CD4-positive, alpha-beta T cell treated with Interleukin-6 at 100 ng/mL for 8 hours (primary cell): Measurements from ENCODE around the gene OR9Q1.
"Not testable (repeated sequence)": the region's sequence is repeated elsewhere in the genome, so short reads cannot be mapped to it uniquely, and the experiment has no call there.

Experiments used
- DNase-seq: peaks from one replicate; pipeline ENCODE4 v3.0.0-alpha.2; 2020; ENCODE audit warnings: mixed read lengths, low spot score

OR9Q1 gene, protein sequence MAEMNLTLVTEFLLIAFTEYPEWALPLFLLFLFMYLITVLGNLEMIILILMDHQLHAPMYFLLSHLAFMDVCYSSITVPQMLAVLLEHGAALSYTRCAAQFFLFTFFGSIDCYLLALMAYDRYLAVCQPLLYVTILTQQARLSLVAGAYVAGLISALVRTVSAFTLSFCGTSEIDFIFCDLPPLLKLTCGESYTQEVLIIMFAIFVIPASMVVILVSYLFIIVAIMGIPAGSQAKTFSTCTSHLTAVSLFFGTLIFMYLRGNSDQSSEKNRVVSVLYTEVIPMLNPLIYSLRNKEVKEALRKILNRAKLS

DNA sequence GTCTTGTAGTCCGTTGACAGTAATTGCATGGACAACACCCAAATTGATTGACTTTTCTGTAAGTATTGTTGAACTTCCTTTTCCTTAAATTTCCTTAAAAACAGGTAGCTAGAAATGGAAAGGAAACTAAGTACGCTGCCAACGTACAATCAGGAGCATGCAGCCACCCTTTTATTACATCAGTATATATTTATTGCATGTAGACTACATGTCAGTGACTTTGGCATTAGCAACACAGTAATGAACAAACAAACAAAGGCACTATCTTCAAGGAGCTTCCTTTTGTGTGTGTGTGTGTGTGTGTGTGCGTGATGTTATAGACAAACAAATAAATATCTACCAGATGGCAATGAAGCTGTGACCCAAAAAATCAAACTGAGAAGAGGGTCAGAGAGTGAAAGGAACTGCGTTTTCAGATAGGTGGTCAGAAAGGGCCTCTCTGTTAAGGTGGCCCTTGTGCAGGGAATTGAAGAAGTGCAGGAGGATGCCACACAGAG lies at the start of gene OR9Q1:
Gene OR9Q1 (plus strand): TSS at position 447 of the 497 bp plus-strand sequence. CDS start 155,564 bp downstream, outside the sequence.
- no peak for DNase-seq

DNA sequence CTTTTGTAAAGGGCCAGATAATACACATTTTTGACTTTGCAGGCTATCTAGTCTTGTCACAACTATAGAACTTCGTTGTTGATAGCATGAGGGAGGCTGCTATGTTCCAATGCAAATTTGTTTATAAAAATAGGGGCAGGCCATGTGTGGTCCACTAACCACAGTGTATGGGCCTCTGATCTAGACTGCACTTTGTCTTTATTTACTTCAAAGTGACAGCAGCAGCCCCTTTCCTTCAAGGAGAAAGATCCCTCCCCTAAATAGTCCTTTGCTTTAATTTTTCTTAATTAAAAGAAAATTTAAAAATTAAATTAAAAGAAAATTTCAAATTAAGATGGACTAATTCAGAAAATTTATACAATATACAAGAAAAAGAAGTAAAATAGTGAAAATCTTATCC lies 49.5 kb upstream of the OR9Q1 start:
- no peak for DNase-seq

DNA sequence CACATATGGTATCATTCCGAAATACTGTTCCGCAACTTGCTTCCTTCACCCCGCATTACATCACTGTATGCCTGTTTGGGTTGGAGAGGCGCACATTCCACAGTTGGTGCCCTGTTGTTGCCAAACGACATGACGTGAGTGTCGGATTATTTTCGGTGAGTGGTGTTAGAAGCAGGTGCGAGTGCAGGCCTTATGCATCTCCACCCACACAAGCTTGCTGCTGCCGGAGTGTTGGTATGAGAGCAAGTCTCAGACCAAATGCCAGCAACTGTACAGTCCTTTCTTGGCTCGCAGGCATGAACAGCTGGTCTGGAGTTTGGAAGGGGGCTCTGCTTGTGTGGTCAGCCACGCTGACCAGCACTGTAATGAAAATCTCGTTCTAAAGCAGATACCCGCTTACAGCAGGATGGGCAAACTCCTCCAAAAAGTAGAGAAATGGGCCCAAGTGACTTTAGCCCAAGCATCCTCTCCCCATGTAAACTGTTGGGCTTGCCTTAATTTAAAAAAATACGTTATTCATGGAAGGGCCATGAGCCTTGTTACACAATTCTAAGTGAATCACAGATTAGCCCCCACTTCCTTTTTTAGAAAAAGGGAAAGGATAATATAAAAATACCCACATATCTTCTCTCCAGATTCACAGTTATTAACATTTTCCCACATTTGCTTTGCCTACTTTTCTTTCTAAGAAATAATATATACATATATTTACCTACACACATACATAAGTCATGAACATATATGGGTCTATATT lies 48.7 kb upstream of the OR9Q1 start:
- DNase-seq, result no peak

DNA sequence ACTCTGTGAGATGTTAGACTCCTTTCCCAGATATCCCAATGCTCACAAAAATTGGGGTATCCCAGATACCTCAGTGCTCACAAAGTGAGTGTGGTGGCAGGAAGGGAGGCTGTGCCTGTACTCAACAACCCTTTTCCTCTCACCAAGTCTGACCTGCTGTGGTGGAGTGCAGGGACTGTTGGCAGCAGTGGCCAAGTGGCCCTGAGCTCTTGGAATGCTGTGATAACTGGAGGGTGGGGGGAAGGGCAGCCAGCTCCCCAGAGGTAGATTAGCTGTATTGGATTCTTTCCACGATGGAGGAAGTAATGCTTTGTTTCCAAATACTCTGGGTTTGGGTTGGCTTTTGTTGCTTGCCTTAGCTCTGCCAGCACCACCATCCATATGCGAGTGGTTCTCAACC lies 46.0 kb upstream of the OR9Q1 start:
- DNase-seq, result no peak

DNA sequence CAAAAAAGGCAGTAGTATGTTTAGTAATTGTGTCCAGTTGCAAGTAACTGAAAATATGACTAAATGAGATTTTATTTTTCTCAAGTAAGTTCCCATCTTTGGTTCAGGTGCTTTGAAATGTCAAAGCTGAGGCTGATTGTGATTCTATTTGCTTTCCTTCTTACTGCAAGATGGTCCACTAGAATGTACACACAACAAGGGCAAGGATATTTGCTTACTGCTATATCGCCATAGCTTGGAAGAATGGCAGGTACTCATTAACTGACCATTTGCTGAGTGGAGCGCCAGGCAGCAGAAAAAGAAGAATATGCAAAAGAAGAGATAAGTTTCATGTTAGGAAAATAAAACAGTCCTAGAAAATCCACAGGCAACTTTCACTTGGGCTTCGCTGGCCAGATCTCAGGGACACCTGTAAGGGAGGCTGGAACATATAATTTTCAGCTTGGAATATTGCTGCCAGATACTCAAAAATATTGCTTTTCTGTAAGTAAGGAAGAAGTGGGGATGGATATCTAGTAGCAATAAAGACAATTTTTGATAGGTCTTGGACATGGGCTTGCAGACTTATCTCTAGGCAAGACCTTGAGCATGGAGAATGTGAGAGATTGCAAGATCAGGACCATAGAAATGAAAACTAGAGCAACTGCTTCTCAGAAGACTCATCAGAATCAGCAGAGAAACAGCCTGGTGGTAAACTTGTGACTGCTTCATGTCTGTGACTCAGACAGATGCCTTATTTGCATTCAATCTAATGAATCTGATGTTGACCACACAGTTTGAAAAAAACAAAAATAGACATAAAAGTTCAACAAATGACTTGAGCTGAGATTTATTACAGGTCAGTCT lies 44.8 kb upstream of the OR9Q1 start:
- no peak for DNase-seq

DNA sequence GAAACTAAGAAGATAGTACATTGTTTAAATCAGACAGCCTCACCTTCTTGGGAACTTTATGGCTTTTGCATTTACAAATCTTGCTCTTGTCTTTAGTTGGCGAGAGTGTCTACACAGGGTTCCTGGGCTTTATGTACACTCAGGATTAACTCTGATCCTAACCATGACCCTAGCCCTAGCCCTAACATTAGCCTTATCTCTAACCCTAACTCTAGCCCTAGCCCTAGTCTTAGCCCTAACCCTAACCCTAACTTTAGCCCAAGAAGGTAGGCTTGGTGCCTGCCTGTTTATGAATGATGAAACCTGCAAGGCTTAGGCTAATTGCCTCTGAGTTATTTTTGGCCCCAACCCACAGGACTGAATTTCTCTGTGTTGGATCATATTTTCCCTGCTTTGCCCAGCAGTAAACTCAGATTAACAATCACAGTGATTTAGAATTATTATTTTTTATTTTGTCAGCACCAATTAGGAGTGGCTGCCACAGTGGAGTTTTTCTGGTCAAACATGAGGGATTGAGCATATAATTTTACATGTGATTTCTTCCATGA lies 44.1 kb upstream of the OR9Q1 start:
- no peak for DNase-seq

DNA sequence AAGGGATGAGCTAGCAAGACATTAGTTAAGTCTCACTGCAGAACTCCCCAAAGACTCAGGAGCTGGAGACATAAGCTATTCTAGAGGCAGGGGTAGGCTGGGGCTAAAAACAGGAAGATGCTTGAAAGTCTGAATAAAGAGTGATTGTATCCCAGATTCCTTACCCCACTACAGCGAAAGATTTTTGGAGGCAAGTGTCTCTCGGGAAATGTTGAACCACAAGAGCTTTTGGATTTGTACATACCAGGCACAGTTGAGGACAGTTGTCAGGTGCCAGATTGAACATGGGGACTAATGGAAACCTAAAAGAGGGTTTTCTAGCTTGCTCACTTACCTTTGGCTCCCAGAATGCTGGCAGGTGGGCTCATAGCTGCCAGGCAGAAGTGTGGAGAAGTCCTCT lies 43.5 kb upstream of the OR9Q1 start:
- DNase-seq, result no peak

DNA sequence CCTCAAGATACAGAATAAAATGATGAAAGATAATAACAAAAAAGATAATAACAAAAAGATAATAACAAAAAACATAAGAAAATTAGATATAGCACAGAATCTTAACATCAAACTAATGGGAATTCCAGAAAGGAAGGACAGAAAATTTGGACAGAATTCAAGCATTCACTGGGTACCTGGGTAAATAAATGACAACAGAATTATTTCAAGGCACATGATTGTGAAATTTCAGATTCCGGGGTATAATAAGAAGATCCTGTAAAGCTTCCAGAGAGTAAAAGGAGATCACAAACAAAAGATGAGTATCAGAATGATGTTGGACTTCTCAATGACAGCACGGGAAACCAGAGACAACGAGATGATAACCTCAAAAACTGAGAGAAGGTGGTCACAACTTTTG lies 42.1 kb upstream of the OR9Q1 start:
- no peak for DNase-seq

DNA sequence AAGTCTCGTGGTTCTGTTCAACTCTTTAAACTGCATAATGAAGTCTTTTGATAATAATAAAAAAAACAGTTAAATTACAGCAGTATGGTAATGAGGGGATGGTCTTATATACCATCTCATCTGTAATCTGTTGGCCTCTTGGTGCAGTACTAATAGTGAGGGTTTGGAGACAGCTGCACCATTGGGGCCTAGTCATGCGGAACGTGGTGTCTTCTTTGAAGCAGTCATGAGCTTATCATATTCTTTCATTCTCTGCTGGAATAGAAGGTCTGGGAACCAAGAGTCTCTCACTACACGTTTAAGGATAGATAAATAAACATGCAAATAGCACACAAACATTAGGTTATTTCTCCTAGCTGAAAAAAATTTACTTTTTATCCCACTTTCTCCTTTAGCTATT lies 40.9 kb upstream of the OR9Q1 start:
- DNase-seq, result no peak

DNA sequence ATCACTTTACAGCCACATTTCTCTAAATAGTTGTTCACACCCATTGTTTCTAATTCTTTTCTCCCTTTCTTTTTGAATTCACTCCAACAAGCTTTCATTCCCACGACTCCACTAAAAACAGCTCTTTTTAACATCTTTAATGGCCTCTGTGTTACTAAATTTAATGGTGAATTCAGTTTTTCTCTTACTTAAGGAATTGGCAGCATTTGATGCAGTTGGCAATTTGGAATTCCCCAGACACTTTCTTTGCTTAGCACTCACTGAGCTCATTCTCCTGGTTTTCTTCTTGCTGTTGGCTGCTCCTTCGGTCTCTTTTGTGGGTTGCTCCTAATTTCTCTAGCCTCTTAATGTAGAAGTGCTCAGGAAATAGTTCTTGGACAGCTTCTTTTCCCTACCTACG lies 40.5 kb upstream of the OR9Q1 start:
- no peak for DNase-seq

DNA sequence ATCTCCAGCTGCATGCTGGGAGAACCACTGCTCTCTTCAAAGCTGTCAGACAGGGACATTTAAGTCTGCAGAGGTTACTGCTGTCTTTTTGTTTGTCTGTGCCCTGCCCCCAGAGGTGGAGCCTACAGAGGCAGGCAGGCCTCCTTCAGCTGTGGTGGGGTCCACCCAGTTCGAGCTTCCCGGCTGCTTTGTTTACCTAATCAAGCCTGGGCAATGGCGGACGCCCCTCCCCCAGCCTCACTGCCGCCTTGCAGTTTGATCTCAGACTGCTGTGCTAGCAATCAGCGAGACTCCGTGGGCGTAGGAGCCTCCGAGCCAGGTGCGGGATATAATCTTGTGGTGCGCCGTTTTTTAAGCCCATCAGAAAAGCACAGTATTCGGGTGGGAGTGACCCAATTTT lies 24.2 kb upstream of the OR9Q1 start:
- DNase-seq, result not testable (repeated sequence)

DNA sequence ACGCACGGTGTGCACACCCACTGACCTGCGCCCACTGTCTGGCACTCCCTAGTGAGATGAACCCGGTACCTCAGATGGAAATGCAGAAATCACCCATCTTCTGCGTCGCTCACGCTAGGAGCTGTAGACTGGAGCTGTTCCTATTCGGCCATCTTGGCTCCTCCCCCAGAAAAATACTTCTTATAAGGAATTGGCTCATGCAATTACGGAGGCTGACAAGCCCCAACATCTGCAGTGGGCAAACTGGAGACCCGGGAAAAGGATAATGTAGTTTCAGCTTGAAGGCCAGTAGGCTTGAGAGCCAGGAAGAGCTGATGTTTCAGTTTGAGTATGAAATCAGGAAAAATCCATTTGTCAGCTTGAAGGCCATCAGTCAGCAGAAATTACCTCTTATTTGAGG lies 23.7 kb upstream of the OR9Q1 start:
- DNase-seq, result not testable (repeated sequence)

DNA sequence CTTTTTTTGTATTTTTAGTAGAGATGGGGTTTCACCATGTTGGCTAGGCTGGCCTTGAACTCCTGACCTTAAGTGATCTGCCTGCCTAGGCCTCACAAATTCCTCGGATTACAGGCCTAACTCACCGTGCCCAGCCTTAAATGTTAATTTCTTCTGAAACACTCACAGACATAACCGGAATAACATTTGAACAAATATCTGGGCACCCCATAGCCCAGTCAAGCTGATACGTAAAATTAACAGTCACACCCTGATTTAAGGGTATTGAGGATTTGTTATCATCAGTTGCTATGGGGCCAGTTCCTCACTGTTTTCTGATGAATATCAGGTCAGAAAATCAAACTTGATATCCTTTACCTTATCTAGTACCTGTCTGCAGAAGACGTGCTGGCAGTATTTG lies 23.0 kb upstream of the OR9Q1 start:
- DNase-seq, result no peak

DNA sequence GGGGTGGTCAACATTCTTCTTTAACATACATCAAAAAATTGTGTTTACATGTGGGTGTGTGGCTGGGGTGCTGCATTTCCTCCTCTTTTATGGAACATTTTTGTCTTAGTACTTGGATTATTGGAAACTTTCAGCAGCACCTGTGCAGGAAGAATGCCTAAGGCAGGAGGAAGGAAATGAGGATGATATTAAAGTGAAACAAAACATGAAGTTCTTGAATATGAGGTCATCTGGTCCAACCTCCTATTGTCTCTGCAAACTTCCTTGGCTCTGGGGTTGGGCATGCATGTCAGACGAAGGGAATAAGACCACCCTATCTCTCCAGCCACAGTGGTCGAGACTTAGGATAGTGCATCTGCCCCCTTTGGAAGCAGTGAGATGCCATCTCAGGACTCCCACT lies 20.6 kb upstream of the OR9Q1 start:
- DNase-seq, result no peak

DNA sequence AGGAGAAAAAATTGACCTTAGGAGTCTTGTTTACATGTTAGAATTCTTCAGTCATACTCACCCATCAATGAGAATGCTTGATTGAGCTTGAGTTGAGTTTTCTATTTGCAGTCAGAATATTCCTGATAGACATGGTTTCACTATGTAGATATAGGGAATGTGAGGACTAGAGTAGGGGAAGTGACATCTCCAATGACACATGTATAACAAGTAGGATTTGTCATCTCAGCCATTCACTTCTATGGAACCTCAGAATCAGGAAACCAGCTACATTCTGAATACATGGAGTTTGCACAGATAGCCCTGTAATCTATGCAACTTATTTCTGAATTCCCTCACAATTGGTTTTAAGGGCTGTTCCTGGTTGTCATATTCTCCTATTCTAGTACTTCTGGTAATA lies 20.1 kb upstream of the OR9Q1 start:
- no peak for DNase-seq

DNA sequence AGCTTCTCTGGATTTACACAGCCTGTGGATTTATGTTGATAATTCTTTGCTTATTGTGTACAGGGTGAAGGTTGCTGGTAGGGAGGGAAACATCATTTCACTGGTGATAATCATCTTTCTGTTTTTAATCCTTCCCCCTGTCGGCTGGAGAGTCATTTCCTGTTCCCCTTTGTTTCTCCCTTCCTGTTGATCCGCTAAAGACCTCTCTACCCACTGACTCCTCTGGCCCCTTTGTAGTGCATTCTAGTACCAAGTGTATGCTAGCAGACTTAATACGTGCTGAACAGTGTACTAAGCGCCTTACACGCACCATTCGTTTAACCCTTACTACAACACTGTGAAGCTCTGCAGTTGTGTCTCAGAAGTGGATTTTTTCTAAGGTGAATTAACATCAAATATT lies 19.0 kb upstream of the OR9Q1 start:
- DNase-seq, result no peak

DNA sequence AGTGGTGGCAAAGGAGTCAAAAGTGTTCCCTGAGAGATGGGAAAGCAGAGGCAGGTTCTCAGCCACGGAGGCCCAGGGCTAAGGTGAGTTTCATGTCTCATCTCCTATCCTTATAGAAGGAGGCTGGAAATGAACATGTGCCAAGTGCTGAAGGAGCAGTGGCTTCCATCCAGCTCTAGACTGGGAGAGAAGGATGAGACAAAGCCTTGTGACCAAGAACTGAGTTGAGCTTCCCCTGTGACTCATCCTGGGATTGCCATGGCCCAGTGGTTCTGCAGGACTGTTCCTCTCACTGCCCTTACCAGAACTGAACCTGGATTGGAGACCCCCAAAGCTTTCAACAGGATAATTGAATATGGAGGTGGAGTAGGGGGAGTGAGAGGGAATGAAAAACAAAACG lies 16.7 kb upstream of the OR9Q1 start:
- no peak for DNase-seq

DNA sequence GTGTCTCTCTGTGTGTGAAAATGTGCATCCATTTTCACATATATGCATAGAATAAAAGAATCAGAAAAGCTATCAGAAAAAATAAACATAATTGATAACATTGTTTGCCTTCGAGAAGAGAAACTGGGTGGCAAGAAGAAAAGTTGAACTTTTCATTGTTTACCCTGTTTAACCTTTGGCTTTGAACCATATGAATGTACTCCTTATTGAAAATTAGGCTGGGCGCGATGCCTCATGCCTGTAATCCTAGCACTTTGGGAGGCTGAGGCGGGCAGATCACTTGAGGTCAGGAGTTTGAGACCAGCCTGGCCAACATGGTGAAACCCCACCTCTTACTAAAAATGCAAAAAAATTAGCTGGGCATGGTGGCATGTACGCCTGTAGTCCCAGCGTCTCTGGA lies 11.9 kb upstream of the OR9Q1 start:
- DNase-seq, result no peak

DNA sequence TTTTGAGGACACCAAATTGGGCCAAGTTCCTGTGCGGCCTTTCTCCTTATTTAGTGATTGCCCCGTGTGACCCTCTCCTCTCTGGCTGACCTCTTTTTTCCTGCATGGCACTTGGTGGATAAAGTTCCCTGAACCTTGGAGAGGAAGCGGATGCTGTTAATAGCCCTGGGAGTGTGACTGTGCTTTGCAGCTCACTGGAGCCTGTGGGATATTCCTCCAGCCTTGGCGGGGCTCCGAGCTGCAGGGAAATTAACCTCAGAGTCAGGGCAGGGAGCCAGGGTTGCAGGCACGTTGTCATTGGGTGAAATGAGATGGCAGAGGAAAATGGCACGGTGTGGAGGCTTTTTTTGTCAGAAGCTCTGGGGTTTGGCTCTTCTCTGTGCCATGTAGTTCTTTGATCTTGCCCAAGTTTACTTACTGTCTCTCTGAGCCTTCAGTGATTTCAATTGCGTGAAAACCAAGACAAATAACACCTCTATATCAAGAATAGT lies 965 bp downstream of the OR9Q1 start:
- DNase-seq, result no peak

DNA sequence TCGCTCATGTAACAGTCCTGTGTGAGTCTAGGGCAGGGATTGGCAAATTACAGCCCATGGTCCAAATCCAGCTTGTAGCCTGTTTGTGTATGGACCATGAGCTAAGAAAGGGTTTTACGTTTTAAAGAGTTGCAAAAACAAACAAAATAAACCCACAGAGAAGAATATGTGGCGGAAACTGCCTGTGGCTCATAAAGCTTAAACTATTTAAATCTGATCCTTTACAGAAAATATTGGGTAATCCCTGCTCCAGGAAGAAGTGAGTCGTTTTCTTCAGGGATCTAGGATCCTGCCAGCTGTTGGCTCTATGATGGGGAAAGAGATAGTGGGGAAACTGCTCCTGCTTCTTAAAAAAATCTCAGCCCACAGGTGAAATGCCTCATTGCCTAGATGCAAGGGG lies 3.7 kb downstream of the OR9Q1 start:
- DNase-seq, result no peak

DNA sequence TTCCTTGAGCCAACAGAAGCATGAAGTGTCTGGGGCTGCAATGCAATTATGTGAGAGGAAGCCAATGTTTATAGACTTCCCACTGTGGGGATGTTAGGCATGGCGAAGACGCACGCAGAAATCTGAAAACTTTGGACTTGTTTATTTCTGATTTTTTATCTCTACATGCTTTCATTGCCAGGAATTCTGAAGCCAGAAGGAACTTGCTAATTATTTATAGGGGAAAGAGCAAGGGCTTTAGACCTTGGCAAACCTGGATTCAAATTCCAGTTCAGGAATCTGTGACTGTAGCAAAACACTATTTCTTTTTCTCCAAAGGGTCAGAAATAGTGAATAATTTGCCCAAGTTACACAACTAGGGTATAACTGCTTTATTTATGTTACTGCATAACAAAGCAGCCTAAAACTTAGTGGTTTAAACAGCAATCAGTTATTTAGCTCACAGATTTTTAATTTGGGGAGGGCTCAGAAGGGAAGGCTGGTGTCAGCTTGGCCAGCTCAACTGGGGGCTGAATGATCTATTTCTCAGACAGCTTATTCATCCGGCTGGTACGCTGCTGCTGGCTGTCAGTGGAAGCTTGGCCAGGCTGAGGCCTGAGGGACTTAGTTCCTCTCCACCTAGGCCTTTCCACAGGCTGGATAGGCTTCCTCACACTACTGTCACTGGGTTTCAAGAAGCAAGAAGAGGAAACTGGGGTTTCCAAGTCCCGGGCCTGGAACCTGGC lies 5.2 kb downstream of the OR9Q1 start:
- DNase-seq, result no peak

DNA sequence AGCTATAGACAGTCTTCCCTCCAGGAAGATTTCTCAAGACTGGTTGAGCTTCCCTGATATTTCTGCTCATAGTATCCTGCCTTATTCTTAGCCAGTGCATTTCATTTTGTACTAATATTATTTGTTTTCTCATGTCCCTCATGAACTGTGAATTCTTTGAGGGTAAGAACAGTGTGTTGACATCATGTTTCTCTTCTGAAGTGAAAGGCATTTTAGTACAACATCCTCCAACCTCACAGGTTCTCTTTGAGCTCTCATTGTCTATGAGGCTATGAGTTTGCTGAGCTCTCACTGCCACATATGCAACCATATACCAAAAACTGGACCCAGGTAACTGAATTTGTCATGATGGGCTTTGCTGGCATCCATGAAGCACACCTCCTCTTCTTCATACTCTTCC lies 7.0 kb downstream of the OR9Q1 start, which contains the start of gene OR6Q1:
Gene OR6Q1 (plus strand): TSS at position 301 of the 400 bp plus-strand sequence. CDS start 0 bp downstream, at position 301.
- no peak for DNase-seq
